ENCODE data around the gene CASP2. TPM values are rescaled to one million over a fixed set of nuclear protein-coding genes. Genes with fewer than 3 reads are reported as not detected.

The CASP2 gene
- total and polyA plus RNA-seq, 4 donors = 3.4 to 11.3 (median 4.1) TPM

GRCh38 chr7:143355450-143356385 is 67.6 kb downstream of the CASP2 start:
- no peak for TF ChIP-seq HNF4G (IDR thresholded peaks at IDR 0.05)
- no peak for TF ChIP-seq GABPA (IDR thresholded peaks at IDR 0.05 in 1 of 2, conservative IDR thresholded peaks at IDR 0.05 in 1 of 2)
- TF ChIP-seq REST (IDR thresholded peaks at IDR 0.05) = no peak
- TF ChIP-seq JUND (IDR thresholded peaks at IDR 0.05) = no peak
- no peak for TF ChIP-seq SP1 (IDR thresholded peaks at IDR 0.05)
- no peak for TF ChIP-seq TAF1 (conservative IDR thresholded peaks at IDR 0.05)
- no peak for TF ChIP-seq FOXA1 (IDR thresholded peaks at IDR 0.05)
- TF ChIP-seq EGR1 (IDR thresholded peaks at IDR 0.05; ENCODE audit: low read depth in 2 of 2) = no peak
- TF ChIP-seq FOXA2 (IDR thresholded peaks at IDR 0.05) = no peak
- no peak for TF ChIP-seq NR2F2 (IDR thresholded peaks at IDR 0.05)
- no peak for TF ChIP-seq MAX (IDR thresholded peaks at IDR 0.05)
- no peak for TF ChIP-seq YY1 (IDR thresholded peaks at IDR 0.05)
- no peak for TF ChIP-seq RAD21 (IDR thresholded peaks at IDR 0.05)
- TF ChIP-seq ZBTB33 (IDR thresholded peaks at IDR 0.05) = no peak
- TF ChIP-seq RXRA (IDR thresholded peaks at IDR 0.05) = no peak
- TF ChIP-seq ATF3 (IDR thresholded peaks at IDR 0.05) = no peak
- no peak for TF ChIP-seq CTCF (IDR thresholded peaks at IDR 0.05; ENCODE audit: low read depth, low read length, missing input control)
- no peak for TF ChIP-seq HNF4A (conservative IDR thresholded peaks at IDR 0.05)
- DNase-seq (ENCODE audit: low spot score) = no peak
- Histone ChIP-seq H3K4me1 (ENCODE audit: control insufficient read depth in 4 of 4, insufficient read depth in 4 of 4, low read length in 3 of 4) (peaks cover 6 to 12% (median 9%) of the 10 kb centered on the region in 4 donors), H3K9ac (ENCODE audit: low read depth in 1 of 2, low read length in 2 of 2) (no peak overlapping the region), H3K36me3 (ENCODE audit: control insufficient read depth in 4 of 4, insufficient read depth in 3 of 4, low read depth in 1 of 4, low read length in 3 of 4) (no peaks in the 10 kb centered on the region), H3K4me3 (ENCODE audit: low read depth in 1 of 3, low read length in 3 of 3) (no peak overlapping the region), H3K27ac (ENCODE audit: low read depth in 1 of 2, low read length in 2 of 2) (no peak overlapping the region), H3K27me3 (ENCODE audit: control insufficient read depth in 4 of 4, insufficient read depth in 4 of 4, low read length in 3 of 4) (no peaks in the 10 kb centered on the region), H3K9me3 (ENCODE audit: control insufficient read depth in 4 of 4, low read length in 3 of 4) (no peaks in the 10 kb centered on the region)
- 96% methylated on average over 16 of the region's 16 CpGs for WGBS

All from liver (tissue), 9 donors.